HG03571 (cell line): ENCODE measurements around the gene RAD50.
"Not testable (repeated sequence)": the region's sequence is repeated elsewhere in the genome, so short reads cannot be mapped to it uniquely, and the experiment has no call there.

Experiments used
- ATAC-seq: cut with Tn5 transposase; IDR thresholded peaks from one replicate; pipeline ENCODE4 v1.9.1; 2021; ENCODE audit not compliant: unreplicated experiment

Gene RAD50

DNA sequence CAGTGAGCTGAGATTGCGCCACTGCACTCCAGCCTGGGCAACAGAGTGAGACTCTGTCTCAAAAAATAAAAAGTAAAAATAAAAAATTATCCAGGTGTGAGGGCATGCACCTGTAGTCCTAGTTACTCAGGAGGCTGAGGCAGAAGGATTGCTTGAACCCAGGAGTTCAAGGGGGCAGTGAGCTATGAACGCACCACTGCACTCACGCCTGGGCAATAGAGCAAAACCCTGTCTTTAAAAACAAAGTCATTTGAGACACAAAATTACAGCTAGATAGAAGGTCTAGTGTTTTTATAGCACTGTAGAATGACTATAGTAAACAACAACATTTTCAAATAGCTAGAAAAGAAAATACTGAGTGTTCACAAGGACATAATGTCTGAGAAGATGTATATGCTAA lies 133.4 kb downstream of the RAD50 start:
- ATAC-seq: no peak

DNA sequence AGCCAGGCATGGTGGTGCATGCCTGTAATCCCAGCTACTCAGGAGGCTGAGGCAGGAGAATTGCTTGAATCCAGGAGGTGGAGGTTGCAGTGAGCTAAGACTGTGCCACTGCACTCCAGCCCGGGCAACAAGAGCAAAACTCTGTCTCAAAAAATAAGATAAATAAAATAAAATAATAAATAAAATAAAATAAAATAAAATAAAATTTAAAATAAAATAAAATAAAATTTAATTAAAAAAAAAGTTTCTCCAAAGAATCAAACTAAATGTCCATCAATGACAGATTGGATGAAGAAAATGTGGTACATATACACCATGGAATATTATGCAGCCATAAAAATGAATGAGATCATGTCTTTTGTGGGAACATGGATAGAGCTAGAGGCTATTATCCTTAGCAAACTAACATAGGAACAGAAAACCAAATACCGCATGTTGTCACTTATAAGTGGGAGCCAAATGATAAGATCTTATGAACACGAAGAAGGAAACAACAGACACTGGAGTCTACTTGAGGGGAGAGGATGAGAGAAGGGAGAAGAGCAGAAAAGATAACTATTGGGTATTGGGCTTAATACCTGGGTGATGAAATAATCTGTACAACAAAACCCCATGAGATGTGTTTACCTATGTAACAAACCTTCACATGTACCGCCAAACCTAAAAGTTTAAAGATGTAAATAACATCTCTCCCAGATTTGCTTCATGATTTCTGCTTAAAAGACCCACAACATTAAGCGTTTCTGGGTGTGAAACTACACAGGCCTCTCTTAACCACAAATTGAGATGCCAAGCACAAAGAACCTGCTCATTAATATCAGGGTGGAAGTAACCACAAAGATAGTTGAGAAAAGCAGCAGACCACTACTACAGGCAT lies 135.2 kb downstream of the RAD50 start:
- ATAC-seq: not testable (repeated sequence)

DNA sequence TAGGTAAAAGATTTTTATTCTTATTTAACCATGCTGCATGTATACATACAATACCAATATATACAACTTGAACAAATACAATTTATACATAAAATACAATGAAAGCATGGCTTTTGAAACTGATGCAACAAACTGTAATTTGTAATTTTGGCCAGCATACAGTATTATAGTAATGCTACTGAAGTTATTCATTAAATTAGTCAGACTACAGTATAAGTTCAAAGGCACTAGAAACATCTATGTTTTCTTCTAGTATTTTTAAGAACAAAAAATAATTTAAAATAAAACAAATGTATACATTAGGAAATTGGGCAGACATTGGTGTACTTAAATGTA lies 135.8 kb downstream of the RAD50 start:
- ATAC-seq: no peak
